Loucy (cell line): ENCODE data around the gene DPF1.

Source experiments
- H2AFZ ChIP-seq: fragments of 200-600 bp; sonication (generic); 2 replicates; pipeline ENCODE4 v1.6.0; 2016; ENCODE audit warnings: antibody characterized with exemption, mild to moderate bottlenecking, low read length, moderate library complexity
- H3F3A ChIP-seq: fragments of 200-600 bp; 2 replicates; pipeline ENCODE4 v1.6.0; 2016; ENCODE audit warnings: antibody characterized with exemption, low read depth, mild to moderate bottlenecking
- H3K27me3 ChIP-seq: fragments of 200-600 bp; sonication (generic); 2 replicates; pipeline ENCODE4 v1.6.1; 2014; ENCODE audit warnings: low read length, mild to moderate bottlenecking; ENCODE audit not compliant: insufficient read depth, poor library complexity, severe bottlenecking
- H3K36me3 ChIP-seq: fragments of 200-600 bp; sonication (generic); 2 replicates; pipeline ENCODE4 v1.6.1; 2016; ENCODE audit warnings: low read length; ENCODE audit not compliant: insufficient read depth
- H3K4me1 ChIP-seq: fragments of 200-600 bp; sonication (generic); 2 replicates; pipeline ENCODE4 v1.5.1; 2014; ENCODE audit warnings: low read length, mild to moderate bottlenecking; ENCODE audit not compliant: insufficient read depth, poor library complexity, severe bottlenecking
- H3K4me2 ChIP-seq: fragments of 200-600 bp; sonication (generic); 2 replicates; pipeline ENCODE4 v1.6.0; 2014; ENCODE audit warnings: antibody characterized with exemption, low read length, low read depth, mild to moderate bottlenecking; ENCODE audit not compliant: poor library complexity, severe bottlenecking
- H3K4me3 ChIP-seq: fragments of 200-600 bp; sonication (generic); 2 replicates; pipeline ENCODE4 v1.5.1; 2014; ENCODE audit warnings: low read length, mild to moderate bottlenecking, mixed read lengths; ENCODE audit not compliant: poor library complexity, severe bottlenecking
- H3K79me2 ChIP-seq: fragments of 200-600 bp; sonication (generic); 2 replicates; pipeline ENCODE4 v1.6.1; 2014; ENCODE audit warnings: low read length; ENCODE audit not compliant: insufficient read depth
- H3K9ac ChIP-seq: fragments of 200-600 bp; sonication (generic); 2 replicates; pipeline ENCODE4 v1.6.0; 2014; ENCODE audit warnings: mild to moderate bottlenecking, low read depth, low read length, moderate library complexity; ENCODE audit not compliant: poor library complexity, severe bottlenecking
- H3K9me2 ChIP-seq: fragments of 200-600 bp; sonication (generic); replicated peaks from 2 replicates; pipeline ENCODE4 v1.6.1; 2016; ENCODE audit warnings: low read depth, low read length, mixed read lengths
- H3K9me3 ChIP-seq: fragments of 200-600 bp; sonication (generic); 2 replicates; pipeline ENCODE4 v1.6.1; 2014; ENCODE audit warnings: mild to moderate bottlenecking, antibody characterized with exemption, low read length, low read depth; ENCODE audit not compliant: insufficient read depth
- H4K20me1 ChIP-seq: fragments of 200-600 bp; sonication (generic); 2 replicates; pipeline ENCODE4 v1.6.0; 2014; ENCODE audit warnings: antibody characterized with exemption, low read length, mild to moderate bottlenecking; ENCODE audit not compliant: insufficient read depth, poor library complexity, severe bottlenecking
- EZH2phosphoT487 ChIP-seq: fragments of 200-600 bp; IDR thresholded peaks from 2 replicates; pipeline ENCODE4 v1.6.1; 2018; ENCODE audit warnings: antibody characterized with exemption, mild to moderate bottlenecking, moderate library complexity, borderline replicate concordance
- TF ChIP-seq, protein P1 (sequence below): fragments of 200-600 bp; sonication (generic); conservative IDR thresholded peaks from 2 replicates; pipeline ENCODE4 v1.5.1; 2014; ENCODE audit warnings: mild to moderate bottlenecking, antibody characterized with exemption, low read length

The DPF1 gene

DNA sequence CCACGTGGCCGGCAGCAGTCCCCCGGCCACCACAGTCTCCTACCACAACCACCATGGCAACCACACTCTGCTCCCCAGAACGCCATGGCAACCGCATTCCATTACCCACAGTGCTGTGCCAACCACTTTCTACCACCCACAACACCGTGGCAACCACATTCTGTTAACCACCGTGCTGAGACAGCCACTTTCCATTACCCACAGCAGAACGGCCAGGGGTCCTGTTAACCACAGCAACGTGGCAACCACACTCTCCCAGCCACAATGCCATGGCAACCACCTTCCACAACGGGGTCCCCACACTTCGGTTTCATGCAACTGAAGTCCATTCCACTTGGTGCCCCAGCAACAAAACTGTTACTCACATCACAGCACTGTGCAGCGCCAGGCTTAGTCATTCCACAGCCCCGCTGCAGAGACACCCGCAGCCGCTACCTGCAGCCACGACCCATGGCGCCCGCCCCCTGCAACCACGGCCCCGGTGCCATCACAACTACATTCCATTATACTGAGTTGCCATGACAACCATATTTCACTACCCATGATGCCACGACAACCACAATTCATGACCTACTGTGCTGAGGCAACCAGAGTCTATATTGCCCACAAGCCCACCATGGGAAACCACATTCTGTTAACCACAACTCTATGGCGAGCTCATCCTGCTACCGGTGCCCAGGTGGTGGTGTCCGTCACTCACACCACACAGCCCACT is 10.0 kb downstream of the DPF1 start:
- no peaks in the 10 kb centered on the region for H3K36me3 ChIP-seq
- TF ChIP-seq, protein P1, sequence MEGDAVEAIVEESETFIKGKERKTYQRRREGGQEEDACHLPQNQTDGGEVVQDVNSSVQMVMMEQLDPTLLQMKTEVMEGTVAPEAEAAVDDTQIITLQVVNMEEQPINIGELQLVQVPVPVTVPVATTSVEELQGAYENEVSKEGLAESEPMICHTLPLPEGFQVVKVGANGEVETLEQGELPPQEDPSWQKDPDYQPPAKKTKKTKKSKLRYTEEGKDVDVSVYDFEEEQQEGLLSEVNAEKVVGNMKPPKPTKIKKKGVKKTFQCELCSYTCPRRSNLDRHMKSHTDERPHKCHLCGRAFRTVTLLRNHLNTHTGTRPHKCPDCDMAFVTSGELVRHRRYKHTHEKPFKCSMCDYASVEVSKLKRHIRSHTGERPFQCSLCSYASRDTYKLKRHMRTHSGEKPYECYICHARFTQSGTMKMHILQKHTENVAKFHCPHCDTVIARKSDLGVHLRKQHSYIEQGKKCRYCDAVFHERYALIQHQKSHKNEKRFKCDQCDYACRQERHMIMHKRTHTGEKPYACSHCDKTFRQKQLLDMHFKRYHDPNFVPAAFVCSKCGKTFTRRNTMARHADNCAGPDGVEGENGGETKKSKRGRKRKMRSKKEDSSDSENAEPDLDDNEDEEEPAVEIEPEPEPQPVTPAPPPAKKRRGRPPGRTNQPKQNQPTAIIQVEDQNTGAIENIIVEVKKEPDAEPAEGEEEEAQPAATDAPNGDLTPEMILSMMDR: no peak
- TF ChIP-seq EZH2phosphoT487: no peak
- peak overlapping the region; percentile 21 for H3K4me3 ChIP-seq
- no peaks in the 10 kb centered on the region for H3K27me3 ChIP-seq
- no peaks in the 10 kb centered on the region for H4K20me1 ChIP-seq
- no peaks in the 10 kb centered on the region for H3F3A ChIP-seq
- no peaks in the 10 kb centered on the region for H3K9me2 ChIP-seq
- H2AFZ ChIP-seq: no peak overlapping the region
- no peaks in the 10 kb centered on the region for H3K79me2 ChIP-seq
- no peak overlapping the region for H3K9ac ChIP-seq
- peaks cover 7% of the 10 kb centered on the region for H3K4me1 ChIP-seq
- H3K9me3 ChIP-seq: no peaks in the 10 kb centered on the region
- peak overlapping the region; percentile 62 for H3K4me2 ChIP-seq

DNA sequence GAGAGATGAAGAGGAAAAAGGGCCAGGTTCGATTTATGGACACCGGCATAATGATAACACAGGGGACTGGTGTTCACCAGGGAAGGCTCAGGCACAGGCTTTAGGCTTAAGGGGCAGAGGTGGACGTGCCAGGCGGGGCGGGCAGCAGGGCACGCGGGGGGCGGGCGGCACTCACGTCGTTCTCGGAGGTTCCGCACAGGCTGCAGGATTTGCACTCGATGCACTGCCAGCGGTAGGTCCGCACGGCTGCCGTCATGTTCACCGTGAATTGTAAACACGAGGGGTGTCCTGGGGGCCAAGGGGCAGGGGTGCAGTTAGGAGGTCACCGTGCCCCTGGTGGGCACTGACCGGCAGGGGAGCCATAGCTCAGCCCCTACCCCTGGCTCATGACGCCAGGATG is 10.6 kb downstream of the DPF1 start:
- TF ChIP-seq, protein P1: no peak
- no peak for TF ChIP-seq EZH2phosphoT487
- no peaks in the 10 kb centered on the region for H3K9me2 ChIP-seq
- no peaks in the 10 kb centered on the region for H3K27me3 ChIP-seq
- H3K4me1 ChIP-seq: peaks cover 7% of the 10 kb centered on the region
- H4K20me1 ChIP-seq: no peaks in the 10 kb centered on the region
- H3K9ac ChIP-seq: no peak overlapping the region
- H3K36me3 ChIP-seq: no peaks in the 10 kb centered on the region
- no peaks in the 10 kb centered on the region for H3F3A ChIP-seq
- no peak overlapping the region for H2AFZ ChIP-seq
- no peaks in the 10 kb centered on the region for H3K79me2 ChIP-seq
- H3K4me3 ChIP-seq: peak overlapping the region; percentile 21
- H3K4me2 ChIP-seq: peak overlapping the region; percentile 62
- H3K9me3 ChIP-seq: no peaks in the 10 kb centered on the region

DNA sequence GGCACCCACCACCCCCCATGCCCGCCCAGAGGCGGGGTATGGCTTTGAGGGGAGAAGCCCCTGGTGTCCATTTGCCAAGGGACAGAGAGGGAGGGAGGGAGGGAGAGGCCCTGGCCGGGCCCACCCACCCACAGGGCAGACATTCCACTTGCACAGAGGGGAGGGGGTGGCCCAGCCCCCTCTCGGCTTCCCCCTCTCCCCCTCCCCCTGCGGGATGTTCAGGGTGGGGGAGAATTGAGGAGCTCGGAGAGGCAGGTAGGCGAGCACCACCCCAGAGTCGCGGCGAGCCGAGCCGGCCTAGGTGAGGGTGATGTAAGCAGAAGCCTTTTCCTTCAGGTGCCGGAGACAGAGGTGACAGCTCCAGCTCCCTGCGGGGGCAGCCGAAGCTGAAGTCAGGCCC is 12.3 kb downstream of the DPF1 start:
- TF ChIP-seq, protein P1: no peak
- Histone ChIP-seq H4K20me1 (no peaks in the 10 kb centered on the region), H3K36me3 (no peaks in the 10 kb centered on the region), H3K9me2 (no peaks in the 10 kb centered on the region), H3K9ac (no peak overlapping the region), H3K4me1 (peaks cover 7% of the 10 kb centered on the region), H3F3A (no peaks in the 10 kb centered on the region), H3K4me2 (no peak overlapping the region), H3K79me2 (no peaks in the 10 kb centered on the region), H3K4me3 (no peak overlapping the region), H3K27me3 (no peaks in the 10 kb centered on the region), H2AFZ (no peak overlapping the region), H3K9me3 (no peaks in the 10 kb centered on the region)
